Neural cell (in vitro differentiated cells): Measurements from ENCODE around the gene ODF4. TPM values are rescaled to one million over a fixed set of nuclear protein-coding genes. Genes with fewer than 3 reads are reported as not detected.
"Not testable (repeated sequence)": the region's sequence is repeated elsewhere in the genome, so short reads cannot be mapped to it uniquely, and the experiment has no call there.

ENCODE experiments used
- H2AFZ ChIP-seq: fragments of 200-600, 300-800 bp; sonication (generic), shearing (Covaris generic); 2 replicates; pipeline ENCODE4 v1.6.0; 2014; ENCODE audit warnings: low read depth, mild to moderate bottlenecking, antibody characterized with exemption, low read length, moderate library complexity
- H3F3A ChIP-seq: fragments of 200-600 bp; shearing (Covaris generic); 2 replicates; pipeline ENCODE4 v1.6.1; 2016; ENCODE audit warnings: mild to moderate bottlenecking, moderate library complexity, mixed read lengths, antibody characterized with exemption, low read length; ENCODE audit not compliant: insufficient read depth, poor library complexity, severe bottlenecking
- H3K27ac ChIP-seq: fragments of 200-600, 300-800 bp; sonication (generic), shearing (Covaris generic); 2 replicates; pipeline ENCODE4 v1.5.1; 2014; ENCODE audit warnings: mild to moderate bottlenecking, low read length, moderate library complexity
- H3K27me3 ChIP-seq: fragments of 300-800, 200-600 bp; sonication (generic), shearing (Covaris generic); 2 replicates; pipeline ENCODE4 v1.6.0; 2014; ENCODE audit warnings: mild to moderate bottlenecking, low read depth, low read length, moderate library complexity; ENCODE audit not compliant: insufficient read depth
- H3K36me3 ChIP-seq: fragments of 300-800, 200-600 bp; sonication (generic), shearing (Covaris generic); 2 replicates; pipeline ENCODE4 v1.5.1; 2014; ENCODE audit warnings: mild to moderate bottlenecking, antibody characterized with exemption, low read length, moderate library complexity; ENCODE audit not compliant: insufficient read depth
- H3K4me2 ChIP-seq: fragments of 300-800, 200-600 bp; sonication (generic), shearing (Covaris generic); 2 replicates; pipeline ENCODE4 v1.6.0; 2014; ENCODE audit warnings: mild to moderate bottlenecking, low read length
- H3K4me3 ChIP-seq: fragments of 300-800, 200-600 bp; sonication (generic), shearing (Covaris generic); 2 replicates; pipeline ENCODE4 v1.5.1; 2014; ENCODE audit warnings: mild to moderate bottlenecking, low read length, moderate library complexity
- H3K79me2 ChIP-seq: fragments of 200-600 bp; shearing (Covaris generic); replicated peaks from 2 replicates; pipeline ENCODE4 v1.6.0; 2014; ENCODE audit warnings: mild to moderate bottlenecking, low read length, moderate library complexity; ENCODE audit not compliant: insufficient read depth
- H3K9ac ChIP-seq: fragments of 300-800, 200-600 bp; sonication (generic), shearing (Covaris generic); 2 replicates; pipeline ENCODE4 v1.6.1; 2016; ENCODE audit warnings: mild to moderate bottlenecking, low read length, mixed read lengths
- H3K9me2 ChIP-seq: fragments of 200-600 bp; shearing (Covaris generic); 2 replicates; pipeline ENCODE4 v1.6.1; 2016; ENCODE audit warnings: mild to moderate bottlenecking, low read length, mixed read lengths; ENCODE audit not compliant: insufficient read depth
- H3K9me3 ChIP-seq: fragments of 200-600, 300-800 bp; sonication (generic), shearing (Covaris generic); 2 replicates; pipeline ENCODE4 v1.6.1; 2016; ENCODE audit warnings: mild to moderate bottlenecking, mixed run types, low read length, moderate library complexity, mixed read lengths
- H4K20me1 ChIP-seq: fragments of 200-600 bp; shearing (Covaris generic); 2 replicates; pipeline ENCODE4 v1.6.1; 2016; ENCODE audit warnings: mild to moderate bottlenecking, mixed run types; ENCODE audit not compliant: insufficient read depth
- EP300 ChIP-seq: fragments of 450-650 bp; conservative IDR thresholded peaks from 2 replicates; pipeline ENCODE4 v1.6.1; 2014; ENCODE audit warnings: antibody characterized with exemption, mild to moderate bottlenecking, moderate library complexity; ENCODE audit not compliant: poor library complexity, severe bottlenecking
- EZH2 ChIP-seq: fragments of 200-600, 300-800 bp; shearing (Covaris generic), sonication (generic); IDR thresholded peaks from 2 replicates; pipeline ENCODE4 v1.6.1; 2014; ENCODE audit warnings: antibody characterized with exemption, low read length, borderline replicate concordance, mild to moderate bottlenecking; ENCODE audit not compliant: insufficient read depth, poor library complexity, severe bottlenecking
- MXI1 ChIP-seq: fragments of 450-650 bp; conservative IDR thresholded peaks from 2 replicates; pipeline ENCODE4 v1.6.1; 2014; ENCODE audit warnings: antibody characterized with exemption, mild to moderate bottlenecking; ENCODE audit not compliant: poor library complexity, severe bottlenecking
- POLR2AphosphoS5 ChIP-seq: IDR thresholded peaks from 2 replicates; pipeline ENCODE4 v1.6.1; 2012
- RAD21 ChIP-seq: fragments of 450-650 bp; conservative IDR thresholded peaks from 2 replicates; pipeline ENCODE4 v1.6.1; 2014; ENCODE audit warnings: antibody characterized with exemption, mild to moderate bottlenecking, moderate library complexity
- SMC3 ChIP-seq: fragments of 450-650 bp; conservative IDR thresholded peaks from 2 replicates; pipeline ENCODE4 v1.6.1; 2014; ENCODE audit warnings: antibody characterized with exemption, mild to moderate bottlenecking, moderate library complexity; ENCODE audit not compliant: poor library complexity
- TAF1 ChIP-seq: IDR thresholded peaks from 2 replicates; pipeline ENCODE4 v1.6.1; 2012; ENCODE audit warnings: low read depth
- polyA plus RNA-seq: library from polyadenylated mRNA; depleted of rRNA; stranded (reverse); fragments of >200 nt; gene quantifications from 2 replicates; pipeline ENCODE4 v1.2.3, GENCODE V29; 2014
- TF ChIP-seq, protein P1 (sequence below): IDR thresholded peaks from 2 replicates; pipeline ENCODE4 v1.6.1; 2012; ENCODE audit warnings: borderline replicate concordance
- TF ChIP-seq, protein P2 (sequence below): fragments of 450-650 bp; IDR thresholded peaks from 2 replicates; pipeline ENCODE4 v1.5.1; 2014; ENCODE audit warnings: antibody characterized with exemption, mild to moderate bottlenecking, moderate library complexity; ENCODE audit not compliant: poor library complexity, severe bottlenecking

Gene ODF4
- polyA plus RNA-seq, 1 donor from 2014 or later, result not detected

DNA sequence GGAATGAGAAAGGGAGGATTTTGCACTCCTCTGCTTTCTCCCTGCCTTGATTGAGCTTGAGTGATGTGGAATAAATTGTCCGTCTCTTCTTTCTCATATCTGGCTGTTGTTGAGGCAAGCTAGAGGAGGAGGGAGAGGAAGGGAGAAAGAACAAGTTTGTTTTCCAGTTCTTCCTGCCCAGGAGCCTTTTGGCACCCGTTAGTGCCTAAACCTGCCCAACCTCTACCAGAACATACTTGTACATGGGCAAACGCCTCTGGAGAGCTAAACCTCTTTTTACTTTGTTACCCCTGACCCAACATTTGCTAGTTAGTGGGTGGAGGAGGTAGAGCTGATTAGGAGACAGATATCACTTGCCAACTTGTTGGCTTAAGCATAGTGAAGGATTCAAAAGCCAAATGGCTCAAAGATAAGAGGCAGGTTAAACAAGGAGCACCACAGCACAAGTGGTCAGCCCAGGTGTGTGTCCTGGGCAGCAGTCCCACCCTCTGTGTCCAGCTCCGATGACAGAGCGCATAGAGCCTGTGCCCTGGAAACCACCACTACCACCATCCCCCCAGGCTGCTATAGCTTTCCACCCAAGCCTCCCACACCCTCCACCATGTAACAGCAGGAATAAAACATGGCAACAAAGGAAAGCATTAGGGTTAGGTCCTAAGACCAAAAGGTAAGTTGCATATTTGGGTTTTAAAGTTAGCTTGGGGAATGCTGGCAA lies 6.5 kb downstream of the ODF4 start:
- H3K36me3 ChIP-seq, result no peaks in the 10 kb centered on the region
- H3K9me3 ChIP-seq, result no peaks in the 10 kb centered on the region
- H3K4me2 ChIP-seq, result no peak overlapping the region
- no peak overlapping the region for H3K27ac ChIP-seq
- no peaks in the 10 kb centered on the region for H3K27me3 ChIP-seq
- TF ChIP-seq SMC3 (no peak), TAF1 (no peak)
- TF ChIP-seq, protein P1, sequence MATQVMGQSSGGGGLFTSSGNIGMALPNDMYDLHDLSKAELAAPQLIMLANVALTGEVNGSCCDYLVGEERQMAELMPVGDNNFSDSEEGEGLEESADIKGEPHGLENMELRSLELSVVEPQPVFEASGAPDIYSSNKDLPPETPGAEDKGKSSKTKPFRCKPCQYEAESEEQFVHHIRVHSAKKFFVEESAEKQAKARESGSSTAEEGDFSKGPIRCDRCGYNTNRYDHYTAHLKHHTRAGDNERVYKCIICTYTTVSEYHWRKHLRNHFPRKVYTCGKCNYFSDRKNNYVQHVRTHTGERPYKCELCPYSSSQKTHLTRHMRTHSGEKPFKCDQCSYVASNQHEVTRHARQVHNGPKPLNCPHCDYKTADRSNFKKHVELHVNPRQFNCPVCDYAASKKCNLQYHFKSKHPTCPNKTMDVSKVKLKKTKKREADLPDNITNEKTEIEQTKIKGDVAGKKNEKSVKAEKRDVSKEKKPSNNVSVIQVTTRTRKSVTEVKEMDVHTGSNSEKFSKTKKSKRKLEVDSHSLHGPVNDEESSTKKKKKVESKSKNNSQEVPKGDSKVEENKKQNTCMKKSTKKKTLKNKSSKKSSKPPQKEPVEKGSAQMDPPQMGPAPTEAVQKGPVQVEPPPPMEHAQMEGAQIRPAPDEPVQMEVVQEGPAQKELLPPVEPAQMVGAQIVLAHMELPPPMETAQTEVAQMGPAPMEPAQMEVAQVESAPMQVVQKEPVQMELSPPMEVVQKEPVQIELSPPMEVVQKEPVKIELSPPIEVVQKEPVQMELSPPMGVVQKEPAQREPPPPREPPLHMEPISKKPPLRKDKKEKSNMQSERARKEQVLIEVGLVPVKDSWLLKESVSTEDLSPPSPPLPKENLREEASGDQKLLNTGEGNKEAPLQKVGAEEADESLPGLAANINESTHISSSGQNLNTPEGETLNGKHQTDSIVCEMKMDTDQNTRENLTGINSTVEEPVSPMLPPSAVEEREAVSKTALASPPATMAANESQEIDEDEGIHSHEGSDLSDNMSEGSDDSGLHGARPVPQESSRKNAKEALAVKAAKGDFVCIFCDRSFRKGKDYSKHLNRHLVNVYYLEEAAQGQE, result no peak
- no peaks in the 10 kb centered on the region for H3K9me2 ChIP-seq
- no peaks in the 10 kb centered on the region for H4K20me1 ChIP-seq
- no peaks in the 10 kb centered on the region for H3F3A ChIP-seq
- no peak overlapping the region for H2AFZ ChIP-seq
- H3K79me2 ChIP-seq, result no peaks in the 10 kb centered on the region
- no peak overlapping the region for H3K4me3 ChIP-seq
- H3K9ac ChIP-seq, result no peak overlapping the region

DNA sequence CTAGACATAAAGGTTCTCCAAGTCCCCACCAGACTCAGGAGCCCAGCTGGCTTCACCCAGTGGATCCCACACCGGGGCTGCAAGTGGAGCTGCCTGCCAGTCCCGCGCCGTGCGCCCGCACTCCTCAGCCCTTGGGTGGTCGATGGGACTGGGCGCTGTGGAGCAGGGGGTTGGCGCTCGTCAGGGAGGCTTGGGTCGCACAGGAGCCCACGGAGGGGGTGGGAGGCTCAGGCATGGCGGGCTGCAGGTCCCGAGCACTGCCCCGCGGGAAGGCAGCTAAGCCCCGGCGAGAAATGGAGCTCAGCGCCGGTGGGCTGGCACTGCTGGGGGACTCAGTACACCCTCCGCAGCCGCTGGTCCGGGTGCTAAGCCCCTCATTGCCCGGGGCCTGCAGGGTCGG lies 7.4 kb downstream of the ODF4 start:
- H3K36me3 ChIP-seq, H3K9ac ChIP-seq, H3K79me2 ChIP-seq, H3K4me2 ChIP-seq, H3K4me3 ChIP-seq, H4K20me1 ChIP-seq, H2AFZ ChIP-seq, H3F3A ChIP-seq, H3K9me3 ChIP-seq, H3K27ac ChIP-seq, H3K27me3 ChIP-seq, H3K9me2 ChIP-seq: not testable (repeated sequence)

GRCh38 chr17:8350339-8350738 lies 10.7 kb downstream of the ODF4 start:
- no peaks in the 10 kb centered on the region for H3K79me2 ChIP-seq
- no peaks in the 10 kb centered on the region for H3K9me3 ChIP-seq
- TF ChIP-seq EP300 (no peak), SMC3 (no peak), MXI1 (no peak), TAF1 (no peak), POLR2AphosphoS5 (no peak), EZH2 (no peak), RAD21 (no peak)
- TF ChIP-seq, protein P2, sequence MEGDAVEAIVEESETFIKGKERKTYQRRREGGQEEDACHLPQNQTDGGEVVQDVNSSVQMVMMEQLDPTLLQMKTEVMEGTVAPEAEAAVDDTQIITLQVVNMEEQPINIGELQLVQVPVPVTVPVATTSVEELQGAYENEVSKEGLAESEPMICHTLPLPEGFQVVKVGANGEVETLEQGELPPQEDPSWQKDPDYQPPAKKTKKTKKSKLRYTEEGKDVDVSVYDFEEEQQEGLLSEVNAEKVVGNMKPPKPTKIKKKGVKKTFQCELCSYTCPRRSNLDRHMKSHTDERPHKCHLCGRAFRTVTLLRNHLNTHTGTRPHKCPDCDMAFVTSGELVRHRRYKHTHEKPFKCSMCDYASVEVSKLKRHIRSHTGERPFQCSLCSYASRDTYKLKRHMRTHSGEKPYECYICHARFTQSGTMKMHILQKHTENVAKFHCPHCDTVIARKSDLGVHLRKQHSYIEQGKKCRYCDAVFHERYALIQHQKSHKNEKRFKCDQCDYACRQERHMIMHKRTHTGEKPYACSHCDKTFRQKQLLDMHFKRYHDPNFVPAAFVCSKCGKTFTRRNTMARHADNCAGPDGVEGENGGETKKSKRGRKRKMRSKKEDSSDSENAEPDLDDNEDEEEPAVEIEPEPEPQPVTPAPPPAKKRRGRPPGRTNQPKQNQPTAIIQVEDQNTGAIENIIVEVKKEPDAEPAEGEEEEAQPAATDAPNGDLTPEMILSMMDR, result no peak
- TF ChIP-seq, protein P1, result no peak
- H3K4me3 ChIP-seq, result no peak overlapping the region
- H3K36me3 ChIP-seq, result no peaks in the 10 kb centered on the region
- H3K9ac ChIP-seq, result no peak overlapping the region
- H3K27me3 ChIP-seq, result no peaks in the 10 kb centered on the region
- H3F3A ChIP-seq, result no peaks in the 10 kb centered on the region
- H2AFZ ChIP-seq, result no peak overlapping the region
- H3K9me2 ChIP-seq, result no peaks in the 10 kb centered on the region
- H3K27ac ChIP-seq, result no peak overlapping the region
- H3K4me2 ChIP-seq, result no peak overlapping the region
- no peaks in the 10 kb centered on the region for H4K20me1 ChIP-seq
